HG02884 (cell line): ENCODE data around the gene SLC9B1.

ENCODE experiments used
- ATAC-seq: cut with Tn5 transposase; IDR thresholded peaks from one replicate; pipeline ENCODE4 v1.9.1; 2021; ENCODE audit warnings: mild to moderate bottlenecking, moderate library complexity; ENCODE audit not compliant: unreplicated experiment

The SLC9B1 gene, protein sequence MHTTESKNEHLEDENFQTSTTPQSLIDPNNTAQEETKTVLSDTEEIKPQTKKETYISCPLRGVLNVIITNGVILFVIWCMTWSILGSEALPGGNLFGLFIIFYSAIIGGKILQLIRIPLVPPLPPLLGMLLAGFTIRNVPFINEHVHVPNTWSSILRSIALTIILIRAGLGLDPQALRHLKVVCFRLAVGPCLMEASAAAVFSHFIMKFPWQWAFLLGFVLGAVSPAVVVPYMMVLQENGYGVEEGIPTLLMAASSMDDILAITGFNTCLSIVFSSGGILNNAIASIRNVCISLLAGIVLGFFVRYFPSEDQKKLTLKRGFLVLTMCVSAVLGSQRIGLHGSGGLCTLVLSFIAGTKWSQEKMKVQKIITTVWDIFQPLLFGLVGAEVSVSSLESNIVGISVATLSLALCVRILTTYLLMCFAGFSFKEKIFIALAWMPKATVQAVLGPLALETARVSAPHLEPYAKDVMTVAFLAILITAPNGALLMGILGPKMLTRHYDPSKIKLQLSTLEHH

DNA sequence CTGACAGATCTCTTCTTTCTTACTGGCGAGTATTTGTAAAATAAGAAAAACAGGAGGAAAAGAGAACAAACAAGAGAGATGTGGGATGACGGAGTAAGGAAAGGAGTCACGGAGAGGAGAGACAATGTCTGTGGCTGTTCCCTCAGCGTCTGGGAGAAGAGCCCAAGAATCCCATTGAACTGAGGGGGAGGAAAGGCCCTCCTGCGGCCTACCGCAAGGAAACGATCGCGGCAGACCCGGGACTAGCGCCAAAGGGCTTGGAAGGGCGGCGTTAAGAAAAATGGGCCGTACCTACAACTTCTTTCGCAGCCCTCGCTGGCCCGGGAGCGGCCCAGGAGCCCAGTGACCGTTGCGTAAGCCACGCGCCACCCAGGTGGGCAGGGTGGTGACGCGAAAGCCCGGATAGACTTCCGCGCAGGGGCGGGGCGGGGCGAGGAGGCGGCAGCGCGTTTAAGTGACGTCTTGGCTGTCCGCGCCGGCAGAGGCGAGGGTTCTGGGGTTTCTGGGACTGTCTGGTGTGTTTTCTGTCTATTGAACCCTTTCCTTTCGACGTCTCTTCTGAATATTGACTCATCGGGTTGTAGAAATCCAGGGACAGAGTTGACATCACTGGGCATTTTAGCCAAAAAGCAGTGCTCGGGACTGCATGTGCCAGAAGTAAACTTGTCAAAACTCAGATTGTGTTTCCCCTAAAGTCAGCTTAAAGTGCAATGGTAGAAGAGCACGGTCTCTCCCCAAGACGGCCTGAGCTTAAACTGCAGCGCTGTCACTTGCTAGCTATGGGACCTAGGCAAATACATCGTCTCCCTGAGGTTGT lies at the start of gene SLC9B1:
TSS of gene SLC9B1 (minus strand) at position 398 of the 817 bp plus-strand sequence. CDS start 27,994 bp downstream, outside the sequence.
- peak; percentile 98 for ATAC-seq

DNA sequence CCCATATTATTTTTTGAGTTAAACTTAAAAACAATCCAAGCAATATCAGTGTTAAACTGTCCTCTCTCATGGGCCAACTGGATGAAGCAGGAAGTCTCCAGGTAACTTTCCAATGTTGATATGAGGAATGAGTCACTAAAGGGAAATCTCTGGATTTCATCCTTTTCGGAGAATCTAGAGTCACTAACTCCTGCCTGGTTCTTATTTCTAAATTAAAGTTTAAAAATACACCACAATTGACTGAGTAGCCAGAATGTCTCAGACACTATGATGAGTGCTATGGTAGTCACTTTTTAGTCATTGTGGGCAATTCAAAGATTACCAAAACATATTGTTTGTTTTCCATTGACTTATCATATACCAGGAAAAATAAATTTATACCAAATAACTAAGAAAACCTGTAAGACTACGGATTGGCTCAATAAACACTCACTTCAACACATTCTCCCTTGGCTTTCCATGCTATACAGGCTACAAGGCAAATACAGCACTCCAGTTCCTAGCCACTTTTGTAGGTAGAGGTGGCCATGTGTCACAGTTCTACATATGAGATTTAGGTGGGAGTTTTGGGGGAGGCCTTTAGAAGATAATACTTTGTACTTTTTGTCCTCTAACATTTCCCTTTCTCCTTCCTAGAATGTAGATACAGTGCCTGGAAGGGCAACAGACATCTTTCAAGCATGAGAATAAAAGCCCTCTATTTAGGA lies 48.5 kb upstream of the SLC9B1 start:
- no peak for ATAC-seq

DNA sequence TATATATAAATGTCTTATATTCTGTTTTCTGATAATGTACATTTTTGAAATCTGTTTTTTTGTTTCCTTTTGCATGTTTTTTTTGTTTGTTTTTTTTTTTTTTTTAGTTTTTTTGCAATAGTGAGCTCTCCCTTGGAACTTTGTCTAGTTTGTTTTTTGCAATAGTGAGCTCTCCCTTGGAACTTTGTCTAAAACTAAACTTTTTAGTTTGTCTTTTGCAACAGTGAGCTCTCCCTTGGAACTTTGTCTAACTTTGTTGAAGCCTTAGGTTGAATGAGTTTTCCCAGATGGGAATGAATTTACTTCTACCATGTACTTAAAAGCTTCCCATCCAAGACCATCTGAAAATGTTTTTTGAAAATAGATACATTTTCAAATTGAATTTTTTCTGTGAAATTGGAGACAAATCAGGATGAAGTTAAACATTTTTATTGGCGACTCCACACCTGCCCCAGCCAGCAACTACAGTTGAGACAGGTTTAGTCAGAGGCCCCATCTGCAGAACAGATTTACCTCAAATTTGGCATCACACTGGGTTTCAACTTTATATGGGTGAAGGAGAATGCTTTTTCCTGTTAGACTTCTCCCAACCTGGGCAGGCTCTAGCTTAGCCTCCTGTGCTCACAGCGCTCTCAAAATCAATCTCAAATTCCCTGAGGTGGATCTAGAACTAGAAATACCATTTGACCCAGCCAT lies 41.1 kb upstream of the SLC9B1 start:
- ATAC-seq, result no peak

DNA sequence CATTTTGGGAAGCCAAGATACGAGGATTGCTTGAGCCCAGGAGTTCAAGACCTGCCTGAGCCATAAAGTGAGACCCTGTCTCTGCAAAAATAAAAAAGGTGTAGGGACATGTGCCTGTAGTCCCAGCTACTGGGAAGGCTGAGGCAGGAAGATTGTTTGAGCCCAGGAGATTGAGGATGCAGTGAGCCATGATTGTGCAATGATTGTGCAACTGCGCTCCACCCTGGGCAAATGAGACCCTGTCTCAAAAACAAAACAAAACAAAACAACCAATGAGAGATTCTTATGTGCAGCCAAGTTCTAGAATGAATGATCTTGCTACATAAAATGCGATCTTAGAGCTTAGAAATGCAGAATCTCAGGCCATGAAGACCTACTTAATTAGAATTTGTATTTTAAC lies 34.5 kb upstream of the SLC9B1 start:
- no peak for ATAC-seq

DNA sequence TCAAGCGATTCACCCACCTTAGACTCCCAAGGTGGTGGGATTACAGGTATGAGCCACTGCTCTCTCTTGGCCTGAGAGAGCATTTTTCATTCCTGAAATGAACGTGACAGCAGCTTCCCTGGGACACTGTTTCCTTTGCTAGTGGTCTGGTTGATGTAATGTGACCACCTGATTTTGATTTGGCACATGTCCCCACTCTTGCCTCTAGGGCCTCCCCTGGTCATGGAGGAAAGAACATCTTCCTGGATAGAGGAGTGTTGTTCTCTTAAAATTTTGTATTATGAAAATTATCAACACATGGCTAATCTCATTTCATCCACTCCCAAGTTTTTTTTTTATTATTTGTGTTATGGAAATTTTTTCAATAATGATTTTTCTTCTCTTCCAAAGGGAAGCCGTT lies 33.3 kb upstream of the SLC9B1 start:
- ATAC-seq, result no peak

DNA sequence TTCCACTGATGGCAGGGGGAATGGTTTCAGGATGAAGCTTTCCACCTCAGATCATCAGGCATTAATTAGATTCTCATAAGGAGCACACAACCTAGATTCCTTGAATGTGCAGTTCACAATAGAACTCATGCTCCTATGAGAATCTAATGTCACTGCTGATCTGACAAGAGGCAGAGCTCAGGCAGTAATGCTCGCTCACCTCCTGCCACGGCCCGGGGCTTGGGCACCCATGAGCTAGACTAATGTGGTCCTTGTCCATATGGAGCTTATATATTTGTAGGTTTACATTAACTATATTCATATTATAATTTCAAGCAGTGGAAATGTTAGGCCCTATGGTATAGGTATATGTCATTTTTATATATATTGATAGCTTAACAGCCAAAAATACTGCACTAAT lies 32.6 kb upstream of the SLC9B1 start:
- no peak for ATAC-seq

DNA sequence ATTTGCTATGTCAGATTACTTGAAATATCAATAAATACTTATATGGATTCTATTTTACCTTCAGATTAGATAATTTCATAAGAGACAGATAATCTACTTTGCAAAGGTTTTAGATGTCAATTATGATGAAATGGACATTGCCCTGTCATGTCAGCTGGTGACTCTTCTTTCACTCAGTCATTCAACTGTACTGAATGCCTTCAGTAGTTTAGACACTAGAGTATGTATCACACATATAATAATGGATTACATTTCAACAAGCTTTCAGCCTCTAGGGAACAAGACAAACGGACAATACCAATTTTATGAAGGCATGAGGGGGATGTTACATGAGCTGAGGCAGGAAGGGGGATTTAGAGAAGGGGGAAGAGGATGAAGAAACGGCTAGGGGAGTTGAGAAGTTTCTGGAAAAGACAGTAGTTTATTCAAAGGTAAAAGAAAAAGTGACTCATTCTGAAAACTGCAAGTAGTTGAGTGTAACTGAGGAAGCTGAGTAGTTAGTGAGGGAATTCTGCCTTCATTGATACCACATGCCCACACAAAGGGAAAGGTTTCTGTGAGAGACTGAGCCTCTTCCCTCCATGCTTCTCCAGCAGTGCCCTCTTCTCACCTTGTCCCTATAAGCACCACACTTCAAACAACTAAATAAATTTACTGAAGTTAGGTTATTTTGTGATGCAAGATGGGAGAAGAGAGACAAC lies 31.4 kb upstream of the SLC9B1 start:
- ATAC-seq, result no peak

DNA sequence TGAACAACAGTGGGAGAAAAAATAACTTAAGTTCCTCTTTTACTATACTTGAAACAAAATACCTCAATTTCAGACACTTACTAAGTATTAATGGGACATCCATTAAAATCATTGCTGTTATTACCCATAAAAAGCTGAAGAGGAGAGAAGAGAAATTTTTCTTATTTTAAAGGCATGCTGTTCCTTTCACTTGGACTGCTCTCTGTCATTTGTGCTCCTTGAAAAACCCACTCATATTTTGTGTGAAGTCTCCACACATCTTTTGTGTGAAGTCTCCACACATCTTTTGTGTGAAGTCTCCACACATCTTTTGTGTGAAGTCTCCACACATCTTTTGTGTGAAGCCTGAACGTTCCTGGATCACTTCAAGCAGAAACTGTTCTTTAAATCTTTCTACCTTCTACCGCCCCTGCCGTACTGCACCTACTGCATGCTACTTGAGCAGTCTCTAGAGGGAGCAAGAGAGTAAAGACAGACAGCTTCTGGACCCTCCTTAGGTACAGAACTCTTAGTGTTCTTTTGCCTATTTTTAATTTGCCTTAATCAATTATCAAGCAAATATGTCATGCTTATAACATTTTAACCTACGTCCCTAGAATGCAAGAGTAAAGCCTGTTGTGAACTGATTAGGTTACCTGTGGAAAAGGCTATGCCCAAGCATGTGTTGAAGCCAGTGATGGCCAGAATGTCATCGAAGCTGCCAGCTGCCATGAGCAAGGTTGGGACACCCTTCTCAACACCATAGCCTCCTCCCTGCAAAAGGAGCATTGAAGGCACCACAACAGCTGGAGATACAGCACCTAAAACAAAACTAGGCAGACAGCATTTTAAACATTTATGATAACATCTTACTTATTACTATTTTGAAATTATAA lies 27.1 kb upstream of the SLC9B1 start:
- peak; percentile 97 for ATAC-seq

DNA sequence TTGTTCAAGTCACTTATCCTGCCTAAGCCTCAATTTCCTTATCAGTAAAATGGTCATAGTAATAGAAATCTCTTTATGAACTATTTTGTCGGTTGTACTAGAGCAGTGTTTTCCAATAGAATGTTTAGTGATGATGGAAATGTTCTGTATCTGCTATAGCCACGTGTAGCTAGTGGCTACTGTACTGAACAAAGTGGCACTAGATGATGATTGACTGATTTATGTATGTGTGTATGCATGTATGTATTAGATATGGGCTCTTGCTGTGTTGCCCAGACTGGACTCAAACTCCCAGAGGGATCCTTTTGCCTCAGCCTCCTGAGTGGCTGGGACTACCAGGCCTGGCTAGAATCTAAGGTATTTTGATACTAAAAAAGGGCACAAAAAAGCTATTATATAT lies 24.7 kb upstream of the SLC9B1 start:
- no peak for ATAC-seq

DNA sequence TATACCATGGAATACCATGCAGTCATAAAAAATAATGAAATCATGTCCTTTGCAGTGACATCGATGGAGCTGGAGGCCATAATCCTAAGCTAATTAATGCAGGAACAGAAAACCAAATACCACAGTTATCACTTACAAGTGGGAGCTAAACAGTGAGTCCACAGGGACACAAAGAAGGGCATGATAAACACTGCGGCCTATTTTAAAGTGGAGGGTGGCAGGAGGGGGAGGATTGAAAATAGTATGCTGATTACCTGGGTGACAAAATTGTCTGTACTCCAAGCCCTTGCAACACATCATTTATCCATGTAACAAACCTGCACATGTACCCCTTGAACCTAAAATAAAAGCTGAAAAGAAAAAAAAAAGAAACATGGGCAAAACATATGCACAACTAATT lies 16.7 kb upstream of the SLC9B1 start:
- no peak for ATAC-seq

DNA sequence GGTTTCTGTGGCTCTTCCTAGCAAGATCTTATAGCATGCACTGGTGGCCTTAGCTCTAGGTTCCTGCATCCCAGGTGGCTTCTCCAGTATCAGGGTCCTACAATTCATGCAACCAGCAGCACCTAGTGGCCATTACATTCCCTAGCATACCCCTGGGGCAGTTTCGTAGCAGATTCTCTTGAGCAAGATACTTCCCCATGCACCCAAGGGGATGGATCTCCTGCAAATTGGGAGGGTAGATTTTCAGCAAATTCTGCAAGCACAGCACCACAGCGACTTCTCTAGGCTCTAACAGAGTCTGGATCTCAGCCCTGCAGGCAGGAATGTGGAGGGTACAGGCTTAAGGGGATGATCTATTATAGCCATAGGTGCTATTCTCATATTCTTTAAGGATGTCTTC lies 13.1 kb upstream of the SLC9B1 start:
- no peak for ATAC-seq

DNA sequence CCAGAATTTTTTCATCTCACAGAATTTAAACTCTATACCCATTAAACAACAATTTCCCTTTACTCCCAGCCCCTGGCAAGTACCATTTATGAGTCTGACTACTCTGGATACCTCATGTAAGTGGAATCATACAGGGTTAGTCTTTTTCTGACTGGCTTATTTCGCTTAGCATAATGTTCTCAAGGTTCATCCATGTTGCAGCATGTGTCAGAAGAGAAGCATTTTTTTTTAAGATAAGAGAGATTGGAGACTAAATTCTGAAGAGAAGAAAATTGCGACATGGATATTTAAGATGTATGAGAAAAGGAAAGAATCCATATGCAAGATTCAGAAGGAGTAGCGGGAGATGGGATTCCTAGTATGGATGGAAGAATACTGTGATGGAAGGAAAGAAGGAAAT lies 11.3 kb upstream of the SLC9B1 start:
- no peak for ATAC-seq

DNA sequence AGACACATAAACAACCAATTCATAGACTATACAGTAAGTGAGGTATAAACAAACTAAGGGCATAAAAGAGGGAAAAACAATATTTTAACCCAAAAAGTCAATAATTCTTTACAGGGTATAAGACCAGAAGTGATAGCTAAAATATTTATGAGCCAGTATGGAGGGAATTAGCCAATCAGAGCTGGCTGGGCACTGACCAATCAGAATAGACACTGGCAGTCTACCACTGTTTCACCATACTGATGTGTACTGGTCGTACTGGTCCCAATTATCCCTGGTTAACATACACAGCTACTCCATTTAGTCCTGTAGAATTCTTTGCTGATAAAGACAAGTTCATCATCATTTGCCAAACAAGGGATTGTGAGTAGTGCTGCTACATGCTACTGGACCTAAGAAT lies 9.8 kb upstream of the SLC9B1 start:
- no peak for ATAC-seq

DNA sequence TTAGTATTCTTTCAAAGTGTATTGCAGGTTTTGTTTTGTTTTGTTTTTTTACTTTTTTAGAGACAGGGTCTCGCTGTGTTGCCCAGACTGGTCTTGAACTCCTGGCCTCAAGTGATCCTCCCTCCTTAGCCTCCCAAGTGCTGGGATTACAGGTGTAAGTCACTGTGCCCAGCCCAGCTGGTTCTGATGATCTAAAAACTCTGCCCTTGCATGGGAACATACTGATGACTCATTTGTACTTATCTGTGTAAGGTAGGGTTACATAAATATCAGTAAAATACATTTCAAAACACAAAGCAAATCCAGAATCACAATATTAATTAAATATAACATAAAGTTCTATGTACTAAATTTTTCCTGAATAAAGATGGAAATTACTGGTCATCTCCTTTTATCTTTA lies 7.4 kb upstream of the SLC9B1 start:
- no peak for ATAC-seq

DNA sequence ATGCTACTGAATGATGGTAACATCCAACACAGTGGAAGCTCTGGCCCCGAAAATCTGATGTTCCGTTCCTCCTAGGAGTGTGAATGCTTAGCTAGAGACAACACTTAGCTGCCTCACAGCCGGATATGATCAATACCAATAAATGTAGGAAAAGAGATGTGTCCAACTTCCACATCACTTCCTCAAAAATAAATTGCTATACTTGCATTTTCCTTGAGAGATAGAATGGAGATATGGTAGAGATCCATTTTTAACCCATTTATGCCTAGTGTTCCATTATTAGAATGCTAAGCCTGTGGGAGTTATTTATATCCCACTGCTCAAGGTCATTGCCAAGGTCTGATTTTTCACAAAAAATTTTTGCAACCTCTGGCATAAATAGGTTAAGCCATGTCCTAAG lies 5.5 kb upstream of the SLC9B1 start:
- no peak for ATAC-seq

DNA sequence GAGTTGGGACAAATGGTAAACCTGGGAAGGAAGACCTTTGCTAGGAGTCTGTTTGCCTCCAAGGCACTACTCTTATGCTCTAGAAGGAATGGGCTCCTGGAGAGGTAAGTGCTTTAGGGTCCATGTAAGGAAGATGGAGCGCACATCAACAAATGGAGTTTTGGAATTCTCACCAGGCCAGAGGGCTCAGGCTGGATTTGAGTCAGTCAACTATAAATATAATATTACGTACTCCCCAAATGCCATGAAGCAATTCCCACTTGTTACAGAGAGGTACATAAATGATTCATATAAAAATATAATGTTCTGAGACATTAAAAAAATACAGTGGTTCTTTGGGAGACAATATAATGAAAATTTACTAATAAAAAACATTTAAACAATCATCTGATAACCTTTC lies 1.6 kb upstream of the SLC9B1 start:
- ATAC-seq, result no peak

DNA sequence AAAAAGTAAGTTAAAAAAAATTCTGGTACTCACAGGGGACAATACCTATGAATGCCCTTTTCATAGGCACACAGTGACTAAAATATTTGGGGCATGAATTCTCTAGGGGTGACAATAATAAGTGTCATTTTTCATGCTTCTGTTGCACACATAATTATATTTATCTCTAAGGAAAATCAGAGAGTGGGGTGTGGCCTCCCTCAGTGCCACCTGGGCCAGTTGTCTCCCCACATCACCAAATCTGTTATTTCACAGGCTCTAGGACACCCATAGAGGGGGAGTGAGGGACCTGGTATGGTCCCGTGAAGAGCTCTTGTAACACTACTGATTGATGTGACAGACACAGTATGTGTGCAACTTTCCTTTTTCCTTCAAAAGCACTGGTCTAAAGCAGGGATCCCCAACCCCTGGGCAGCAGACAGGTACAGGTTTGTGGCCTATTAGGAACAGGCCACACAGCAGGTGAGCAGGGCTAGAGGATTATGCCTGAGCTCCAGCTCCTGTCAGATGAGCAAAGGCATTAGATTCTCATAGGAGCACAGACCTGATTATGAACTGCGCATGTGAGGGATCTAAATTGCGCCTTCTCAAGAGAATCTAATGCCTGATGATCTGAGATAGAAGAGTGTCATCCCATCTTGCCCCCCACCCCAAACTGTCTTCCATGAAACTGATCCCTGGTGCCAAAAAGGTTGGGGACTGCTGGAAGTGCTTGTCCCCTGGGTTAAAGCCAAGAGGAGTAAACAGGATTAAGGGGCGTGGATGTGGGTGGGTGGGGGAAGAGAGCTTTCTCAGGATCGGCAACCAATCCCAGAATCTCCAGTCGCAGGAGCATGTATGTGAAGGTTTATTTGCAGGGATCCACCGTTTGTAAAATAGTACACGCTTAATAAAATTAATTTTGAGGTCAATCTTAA lies 856 bp downstream of the SLC9B1 start:
- no peak for ATAC-seq

DNA sequence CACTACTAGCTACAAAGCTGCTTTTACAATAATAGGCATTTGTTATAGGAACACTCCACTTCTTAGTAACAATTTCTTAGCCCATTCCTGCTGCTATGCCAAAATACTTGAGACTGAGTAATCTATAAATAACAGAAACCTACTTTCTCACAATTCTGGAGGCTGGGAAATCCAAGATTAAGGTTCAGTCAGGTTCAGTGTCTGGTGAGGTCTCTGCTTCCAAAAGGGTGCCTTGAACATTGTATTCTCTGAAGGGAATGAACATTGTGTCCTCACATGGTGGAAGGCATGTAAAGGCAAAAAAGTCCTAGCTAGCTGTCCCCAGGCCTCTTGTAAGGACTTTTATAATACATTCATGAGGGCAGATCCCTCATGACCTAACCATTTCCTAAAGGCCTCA lies 7.0 kb downstream of the SLC9B1 start:
- no peak for ATAC-seq
